Thoracic aorta (tissue), 2 donors: ENCODE data around the gene ANKUB1. TPM values are rescaled to one million over a fixed set of nuclear protein-coding genes. Genes with fewer than 3 reads are reported as not detected.

Source experiments
- ATAC-seq: fragments of 150-250 bp; one replicate; pipeline ENCODE4 v1.8.0; 2017; ENCODE audit warnings: low read depth; ENCODE audit not compliant: insufficient number of reproducible peaks, low FRiP score
- DNase-seq: peaks from one replicate; pipeline ENCODE4 v3.0.0-alpha.2; 2020; ENCODE audit warnings: low spot score
- H3K27ac ChIP-seq, 2 donors: fragments of 200-600 bp; sonication (generic); 1 replicate in 1 of 2; 2 replicates in 1 of 2; pipeline ENCODE4 v1.5.1; 2016; ENCODE audit warnings: mild to moderate bottlenecking in 2 of 2, moderate library complexity in 2 of 2
- H3K27me3 ChIP-seq: fragments of 200-600 bp; sonication (generic); replicated peaks from 2 replicates; pipeline ENCODE4 v1.6.0; 2016; ENCODE audit warnings: mild to moderate bottlenecking; ENCODE audit not compliant: insufficient read depth
- H3K36me3 ChIP-seq: fragments of 200-600 bp; sonication (generic); one replicate; pipeline ENCODE4 v1.5.1; 2016
- H3K4me1 ChIP-seq, 2 donors: fragments of 200-600 bp; sonication (generic); 1 replicate in 1 of 2; 2 replicates in 1 of 2; pipeline versions ENCODE4 v1.5.1 to v1.6.0; 2016; ENCODE audit warnings: low read depth in 2 of 2, mild to moderate bottlenecking in 1 of 2; ENCODE audit not compliant: control insufficient read depth in 1 of 2
- H3K4me3 ChIP-seq: fragments of 200-600 bp; sonication (generic); 2 replicates; pipeline ENCODE4 v1.5.1; 2016; ENCODE audit warnings: mild to moderate bottlenecking
- H3K9me3 ChIP-seq: fragments of 200-600 bp; sonication (generic); 2 replicates; pipeline ENCODE4 v1.5.1; 2016
- CTCF ChIP-seq: fragments of 200-600 bp; sonication (generic); IDR thresholded peaks from one replicate; pipeline ENCODE4 v1.5.1; 2019; ENCODE audit warnings: antibody characterized with exemption
- total RNA-seq, 2 donors: library from RNA; depleted of rRNA; stranded (reverse); fragments of >200 nt; gene quantifications; one replicate each; pipeline versions ENCODE4 v1.1.0 to v1.2.3, GENCODE V29; 2016

ANKUB1 gene
- total RNA-seq, 2 donors from 2014 or later = 0.81 TPM; not detected in 1

- no peak for DNase-seq
- Histone ChIP-seq H3K4me3 (peak overlapping the region; percentile 83), H3K36me3 (no peaks in the 10 kb centered on the region), H3K4me1 (peaks cover 20 to 37% of the 10 kb centered on the region in 2 donors), H3K27ac (peak overlapping the region; percentile 95 to 97), H3K9me3 (no peaks in the 10 kb centered on the region), H3K27me3 (no peaks in the 10 kb centered on the region)
- no peak for ATAC-seq
- TF ChIP-seq CTCF = no peak
Observed at GRCh38 chr3:149813367-149814281, 21.3 kb upstream of the ANKUB1 start.

- H3K4me1 ChIP-seq = peaks cover 20 to 37% of the 10 kb centered on the region in 2 donors
- DNase-seq = peak; percentile 92
Observed at GRCh38 chr3:149812606-149813366, 20.4 kb upstream of the ANKUB1 start, which contains the start of gene RNF13. TSS of gene RNF13 (plus strand) at chr3:149813215. CDS start at chr3:149846027, 32,812 bp downstream.

GRCh38 chr3:149812165-149812605, 19.8 kb upstream of the ANKUB1 start:
- ATAC-seq (no peak), DNase-seq (no peak)
- peaks cover 20 to 37% of the 10 kb centered on the region in 2 donors for H3K4me1 ChIP-seq
- no peaks in the 10 kb centered on the region for H3K27me3 ChIP-seq
- H3K9me3 ChIP-seq = no peaks in the 10 kb centered on the region
- H3K27ac ChIP-seq = peak overlapping the region; percentile 95 to 97
- H3K36me3 ChIP-seq = no peaks in the 10 kb centered on the region
- no peak for TF ChIP-seq CTCF
- H3K4me3 ChIP-seq = peak overlapping the region; percentile 83

More at GRCh38 chr3:149812606-149813366, 20.4 kb upstream of the ANKUB1 start, which contains the start of gene RNF13:
- H3K36me3 ChIP-seq = no peaks in the 10 kb centered on the region
- no peaks in the 10 kb centered on the region for H3K9me3 ChIP-seq
- H3K4me3 ChIP-seq = peak within 1 kb of the TSS; percentile 83
- TF ChIP-seq CTCF = no peak
- peak; percentile 85 for ATAC-seq
- no peaks in the 10 kb centered on the region for H3K27me3 ChIP-seq
- H3K27ac ChIP-seq = peak within 1 kb of the TSS; percentile 95 to 97

DNA sequence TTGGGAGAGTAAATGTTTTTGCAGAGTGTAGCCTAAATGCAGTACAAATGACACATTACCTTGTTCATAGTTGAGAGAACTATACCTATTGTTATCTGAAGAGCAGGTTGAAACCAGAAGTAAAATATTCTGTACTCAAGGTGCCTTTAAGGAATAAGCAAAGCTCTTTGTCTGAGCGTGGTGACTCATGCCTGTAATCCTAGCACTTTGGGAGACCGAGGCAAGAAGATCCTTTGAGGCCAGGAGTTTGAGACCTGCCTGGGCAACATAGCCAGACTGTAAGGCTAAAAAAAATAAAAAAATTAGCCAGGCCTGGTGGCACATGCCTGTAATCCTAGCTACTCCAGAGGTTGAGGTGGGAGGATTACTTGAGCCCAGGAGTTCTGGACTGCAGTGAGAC, 18.5 kb upstream of the ANKUB1 start:
- Histone ChIP-seq H3K4me3 (no peak overlapping the region), H3K27ac (no peak overlapping the region), H3K36me3 (no peaks in the 10 kb centered on the region), H3K9me3 (no peaks in the 10 kb centered on the region), H3K27me3 (no peaks in the 10 kb centered on the region), H3K4me1 (peaks cover 16 to 24% of the 10 kb centered on the region in 2 donors)
- DNase-seq = no peak
- ATAC-seq = no peak
- no peak for TF ChIP-seq CTCF

DNA sequence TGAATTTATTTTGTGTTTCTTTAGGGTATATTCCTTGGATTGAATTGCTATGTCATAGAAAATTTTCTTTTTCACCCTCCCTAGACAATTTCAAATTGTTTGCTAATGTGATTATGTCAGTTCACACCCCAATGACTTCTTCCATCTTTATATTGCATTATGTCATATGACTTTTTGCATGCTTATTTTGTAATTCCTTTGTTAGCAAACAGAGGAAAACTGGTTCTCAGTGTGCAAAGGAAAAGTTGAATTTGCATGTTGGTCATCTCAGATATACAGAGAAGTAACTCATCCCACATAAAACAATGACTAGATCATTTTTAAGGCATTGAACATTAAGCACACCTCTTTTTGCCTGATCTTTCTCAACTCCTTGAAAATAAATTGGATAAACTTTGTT, 17.3 kb upstream of the ANKUB1 start:
- ATAC-seq = no peak

More for the DNA sequence above, 17.3 kb upstream of the ANKUB1 start:
- no peak for DNase-seq
- H3K27ac ChIP-seq = no peak overlapping the region
- H3K4me3 ChIP-seq = no peak overlapping the region
- TF ChIP-seq CTCF = no peak
- no peaks in the 10 kb centered on the region for H3K9me3 ChIP-seq
- no peaks in the 10 kb centered on the region for H3K36me3 ChIP-seq
- H3K27me3 ChIP-seq = no peaks in the 10 kb centered on the region
- peaks cover 6 to 14% of the 10 kb centered on the region in 2 donors for H3K4me1 ChIP-seq
